LNCaP clone FGC (cell line): ENCODE measurements around the gene CREBL2.
A peak's percentile ranks its signal among the peaks of the same experiment; 100 is the strongest.
"Not testable (repeated sequence)": the region's sequence is repeated elsewhere in the genome, so short reads cannot be mapped to it uniquely, and the experiment has no call there.

Source experiments
- DNase-seq: peaks from one replicate; pipeline ENCODE4 v3.0.0-alpha.2; 2011; ENCODE audit warnings: low read depth
- H3K4me3 ChIP-seq: 2 replicates; pipeline ENCODE4 v1.5.1; 2011; ENCODE audit warnings: mild to moderate bottlenecking, low read depth, low read length, control low read depth
- CTCF ChIP-seq: IDR thresholded peaks from 2 replicates; pipeline ENCODE4 v1.5.1; 2012; ENCODE audit warnings: mild to moderate bottlenecking; ENCODE audit not compliant: control insufficient read depth, insufficient read depth; ENCODE audit errors: extremely low read depth

CREBL2 gene

GRCh38 chr12:12611512-12612306 lies at the start of gene CREBL2:
TSS of gene CREBL2 (plus strand) at chr12:12611876. CDS start at chr12:12612173, 297 bp downstream.
- peak; percentile 95 for DNase-seq
- TF ChIP-seq CTCF: no peak
- peak within 1 kb of the TSS; percentile 78 for H3K4me3 ChIP-seq

- no peak for TF ChIP-seq CTCF
- DNase-seq: no peak
- peak overlapping the region; percentile 82 for H3K4me3 ChIP-seq
These were observed 49.6 kb upstream of the CREBL2 start for GRCh38 chr12:12562016-12562483.

- peak within 1 kb of the TSS; percentile 82 for H3K4me3 ChIP-seq
- DNase-seq: peak; percentile 92
- peak; percentile 43 for TF ChIP-seq CTCF
These were observed 49.0 kb upstream of the CREBL2 start, which contains the start of gene DUSP16 for GRCh38 chr12:12562585-12563261. TSS of gene DUSP16 (minus strand) at chr12:12562863. CDS start at chr12:12521098, 41,765 bp downstream.

GRCh38 chr12:12563290-12563928 lies 48.3 kb upstream of the CREBL2 start:
- TF ChIP-seq CTCF: no peak
- H3K4me3 ChIP-seq: peak overlapping the region; percentile 51
- DNase-seq: no peak

GRCh38 chr12:12564911-12565310 lies 46.8 kb upstream of the CREBL2 start:
- DNase-seq: no peak
- no peak overlapping the region for H3K4me3 ChIP-seq
- TF ChIP-seq CTCF: no peak

- DNase-seq, H3K4me3 ChIP-seq: not testable (repeated sequence)
These were observed 45.7 kb upstream of the CREBL2 start for GRCh38 chr12:12565971-12566370.

GRCh38 chr12:12572659-12573058 lies 39.0 kb upstream of the CREBL2 start:
- no peak for DNase-seq
- TF ChIP-seq CTCF: no peak
- H3K4me3 ChIP-seq: no peak overlapping the region
